Astrocyte of the cerebellum (primary cell): ENCODE measurements around the gene CFAP46.
"Not testable (repeated sequence)": the region's sequence is repeated elsewhere in the genome, so short reads cannot be mapped to it uniquely, and the experiment has no call there.

Source experiments
- DNase-seq: peaks from one replicate; pipeline ENCODE4 v3.0.0-alpha.2; 2011; ENCODE audit warnings: low read depth
- H3K4me3 ChIP-seq: 2 replicates; pipeline ENCODE4 v1.5.1; 2011; ENCODE audit warnings: mild to moderate bottlenecking, low read depth, low read length, moderate library complexity
- in situ Hi-C: cut with HindIII; loops from 2 replicates; pipeline ENCODE4 v1.10.0; 2017; ENCODE audit warnings: low sequenced_read_pairs
- TF ChIP-seq, protein P1 (sequence below): IDR thresholded peaks from 2 replicates; pipeline ENCODE4 v1.5.1; 2012; ENCODE audit warnings: low read length, low read depth, moderate library complexity, mild to moderate bottlenecking; ENCODE audit errors: missing control alignments

CFAP46 gene

GRCh38 chr10:132926777-132927650 is 15.4 kb downstream of the CFAP46 start:
- DNase-seq = no peak
- no peak overlapping the region for H3K4me3 ChIP-seq
- in situ Hi-C loops = loop anchor here (10.0 kb wide), 1 partner anchor 272 kb away; no protein-coding TSS in a partner anchor
- TF ChIP-seq, protein P1, sequence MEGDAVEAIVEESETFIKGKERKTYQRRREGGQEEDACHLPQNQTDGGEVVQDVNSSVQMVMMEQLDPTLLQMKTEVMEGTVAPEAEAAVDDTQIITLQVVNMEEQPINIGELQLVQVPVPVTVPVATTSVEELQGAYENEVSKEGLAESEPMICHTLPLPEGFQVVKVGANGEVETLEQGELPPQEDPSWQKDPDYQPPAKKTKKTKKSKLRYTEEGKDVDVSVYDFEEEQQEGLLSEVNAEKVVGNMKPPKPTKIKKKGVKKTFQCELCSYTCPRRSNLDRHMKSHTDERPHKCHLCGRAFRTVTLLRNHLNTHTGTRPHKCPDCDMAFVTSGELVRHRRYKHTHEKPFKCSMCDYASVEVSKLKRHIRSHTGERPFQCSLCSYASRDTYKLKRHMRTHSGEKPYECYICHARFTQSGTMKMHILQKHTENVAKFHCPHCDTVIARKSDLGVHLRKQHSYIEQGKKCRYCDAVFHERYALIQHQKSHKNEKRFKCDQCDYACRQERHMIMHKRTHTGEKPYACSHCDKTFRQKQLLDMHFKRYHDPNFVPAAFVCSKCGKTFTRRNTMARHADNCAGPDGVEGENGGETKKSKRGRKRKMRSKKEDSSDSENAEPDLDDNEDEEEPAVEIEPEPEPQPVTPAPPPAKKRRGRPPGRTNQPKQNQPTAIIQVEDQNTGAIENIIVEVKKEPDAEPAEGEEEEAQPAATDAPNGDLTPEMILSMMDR = no peak

GRCh38 chr10:132926070-132926469 is 16.3 kb downstream of the CFAP46 start:
- in situ Hi-C loops = loop anchor here (10.0 kb wide), 1 partner anchor 271 kb away; no protein-coding TSS in a partner anchor
- DNase-seq = no peak
- TF ChIP-seq, protein P1 = no peak
- no peak overlapping the region for H3K4me3 ChIP-seq

- in situ Hi-C loops = loop anchor here (10.0 kb wide), 1 partner anchor 271 kb away; no protein-coding TSS in a partner anchor
- TF ChIP-seq, protein P1 = no peak
- no peak for DNase-seq
- H3K4me3 ChIP-seq = no peak overlapping the region
Measured at GRCh38 chr10:132925614-132926013, 16.8 kb downstream of the CFAP46 start.

- no peak for DNase-seq
- H3K4me3 ChIP-seq = no peak overlapping the region
- in situ Hi-C loops = loop anchor here (10.0 kb wide), 1 partner anchor 270 kb away; no protein-coding TSS in a partner anchor
- TF ChIP-seq, protein P1 = no peak
Measured at GRCh38 chr10:132925071-132925561, 17.3 kb downstream of the CFAP46 start.

DNA sequence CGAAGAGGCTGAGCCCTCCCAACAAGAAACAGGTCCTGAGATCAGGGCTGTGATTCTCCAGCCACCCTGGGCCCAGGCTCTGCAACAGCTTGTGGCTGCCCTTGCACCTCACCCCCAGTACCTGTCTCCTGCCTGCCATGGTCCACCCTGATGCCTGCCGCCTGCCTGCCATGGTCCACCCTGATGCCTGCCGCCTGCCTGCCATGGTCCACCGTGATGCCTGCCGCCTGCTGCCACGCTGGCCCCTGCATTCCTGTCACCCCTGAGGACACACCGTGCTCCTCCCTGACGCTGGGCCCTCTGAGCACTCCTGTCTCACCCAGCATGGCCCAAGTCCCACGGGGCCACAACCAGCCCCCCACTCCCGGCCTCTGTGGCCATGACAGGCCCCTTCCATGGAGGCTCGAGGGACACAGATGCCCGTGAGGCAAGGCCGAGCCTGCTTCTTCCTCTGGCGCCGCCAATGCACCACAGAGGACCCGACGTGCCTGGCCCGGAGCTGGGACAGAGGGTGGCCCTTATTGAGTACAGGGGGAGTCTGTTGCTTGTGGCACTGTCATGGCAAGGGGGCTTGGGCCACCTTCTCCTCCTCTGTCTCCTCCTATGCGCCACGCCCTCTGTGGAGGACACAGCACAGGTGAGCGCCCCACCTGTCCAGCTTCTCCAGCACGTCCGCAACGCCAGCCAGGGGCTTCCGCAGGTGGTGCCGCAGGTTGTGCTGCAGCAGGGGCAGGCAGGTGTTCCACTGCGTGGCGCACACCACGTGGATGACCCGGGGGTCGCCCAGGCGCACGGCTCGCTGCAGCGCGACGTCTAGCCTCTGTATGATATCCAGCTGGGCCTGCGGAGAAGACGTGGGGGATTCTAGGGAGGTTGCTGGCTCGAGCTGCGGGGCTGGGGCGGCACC is 18.1 kb downstream of the CFAP46 start:
- in situ Hi-C loops = loop anchor here (10.0 kb wide), 1 partner anchor 269 kb away; no protein-coding TSS in a partner anchor
- H3K4me3 ChIP-seq = no peak overlapping the region
- DNase-seq = no peak
- TF ChIP-seq, protein P1 = no peak

DNA sequence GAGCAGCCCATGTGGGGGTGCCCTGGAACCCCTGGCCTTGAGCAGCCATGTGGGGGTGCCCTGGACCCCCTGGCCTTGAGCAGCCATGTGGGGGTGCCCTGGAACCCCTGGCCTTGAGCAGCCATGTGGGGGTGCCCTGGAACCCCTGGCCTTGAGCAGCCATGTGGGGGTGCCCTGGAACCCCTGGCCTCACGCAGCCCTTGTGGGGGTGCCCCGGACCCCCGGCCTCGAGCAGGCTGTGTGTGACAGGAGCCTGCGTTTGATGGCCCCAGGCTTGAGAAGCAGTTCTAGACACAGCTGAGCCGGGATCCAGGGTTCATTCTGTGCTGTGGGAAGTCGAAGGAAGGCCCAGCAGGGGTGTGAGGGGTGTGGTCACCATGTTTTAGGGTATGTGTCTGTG is 19.0 kb downstream of the CFAP46 start:
- not testable (repeated sequence) for H3K4me3 ChIP-seq, DNase-seq
- in situ Hi-C loops = loop anchor here (10.0 kb wide), 1 partner anchor 269 kb away; no protein-coding TSS in a partner anchor
